NCI-H1048 (cell line): Measurements from ENCODE around the gene DYNLL2.
"Not testable (repeated sequence)": the region's sequence is repeated elsewhere in the genome, so short reads cannot be mapped to it uniquely, and the experiment has no call there.

Source experiments
- DNase-seq: peaks from one replicate; lab custom pipeline; 2025; lab: John Stamatoyannopoulos, UW

The DYNLL2 gene

GRCh38 chr17:58082870-58083490, at the start of gene DYNLL2:
TSS of gene DYNLL2 (plus strand) at chr17:58083419. CDS start at chr17:58087091, 3,672 bp downstream.
- peak; percentile 53 for DNase-seq

GRCh38 chr17:58039975-58040374, 43.2 kb upstream of the DYNLL2 start:
- DNase-seq, result no peak

GRCh38 chr17:58040386-58040785, 42.8 kb upstream of the DYNLL2 start:
- DNase-seq, result no peak

GRCh38 chr17:58041161-58041560, 42.1 kb upstream of the DYNLL2 start:
- DNase-seq, result no peak

GRCh38 chr17:58043221-58044181, 39.7 kb upstream of the DYNLL2 start:
- no peak for DNase-seq

DNA sequence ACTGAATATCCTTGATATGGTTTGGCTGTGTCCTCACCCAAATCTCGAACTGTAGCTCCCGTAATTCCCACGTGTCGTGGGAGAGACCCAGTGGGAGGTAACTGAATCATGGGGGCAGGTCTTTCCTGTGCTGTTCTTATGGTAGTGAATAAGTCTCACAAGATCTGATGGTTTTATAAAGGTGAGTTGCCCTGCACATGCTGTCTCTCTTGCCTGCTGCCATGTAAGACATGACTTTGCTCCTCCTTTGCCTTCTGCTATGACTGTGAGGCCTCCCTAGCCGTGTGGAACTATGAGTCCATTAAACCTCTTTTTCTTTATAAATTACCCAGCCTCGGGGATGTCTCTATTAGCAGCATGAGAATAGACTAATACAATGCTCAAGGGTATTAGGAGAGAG, 39.0 kb upstream of the DYNLL2 start:
- DNase-seq, result not testable (repeated sequence)

DNA sequence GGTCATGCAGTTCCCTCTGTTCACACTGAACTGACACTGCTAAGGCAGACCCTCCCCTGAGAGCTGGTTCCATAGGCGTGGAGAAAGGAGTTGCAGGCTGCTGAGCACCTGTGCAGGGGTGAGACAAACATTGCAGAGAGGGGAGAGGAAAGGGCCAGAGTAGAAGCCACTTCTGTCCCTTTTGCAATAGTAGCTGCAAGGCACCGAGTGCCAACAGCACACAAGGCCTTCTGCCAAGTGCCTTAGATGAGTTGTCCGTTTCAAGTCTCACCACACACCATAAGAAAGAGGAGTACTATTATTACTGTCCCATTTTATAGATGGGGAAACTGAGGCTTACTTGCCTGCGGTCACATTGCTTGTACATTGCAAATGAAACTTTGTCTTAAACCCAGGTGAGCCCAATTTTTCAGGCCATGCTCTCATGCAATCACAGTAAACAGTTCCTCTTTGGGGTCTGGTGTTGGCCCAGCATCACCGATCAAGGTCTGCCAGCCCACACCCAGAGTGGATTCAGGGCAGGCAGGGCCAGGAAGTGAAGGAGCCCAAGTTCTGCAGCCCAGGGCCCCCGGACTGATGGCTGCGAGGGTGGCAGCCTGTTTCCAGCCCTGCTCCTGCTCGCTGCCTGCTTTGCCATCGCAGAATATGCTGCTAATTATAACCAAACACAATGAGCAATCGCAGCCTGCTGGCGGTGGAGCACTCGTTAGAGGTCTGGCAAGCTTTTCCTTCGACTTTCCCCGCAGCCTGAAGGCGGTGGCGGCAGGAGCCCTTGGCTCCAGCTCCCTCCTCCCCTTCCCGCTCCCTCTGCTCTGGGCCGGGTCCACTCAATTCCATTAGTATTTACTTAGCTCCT, 36.8 kb upstream of the DYNLL2 start:
- DNase-seq, result no peak

DNA sequence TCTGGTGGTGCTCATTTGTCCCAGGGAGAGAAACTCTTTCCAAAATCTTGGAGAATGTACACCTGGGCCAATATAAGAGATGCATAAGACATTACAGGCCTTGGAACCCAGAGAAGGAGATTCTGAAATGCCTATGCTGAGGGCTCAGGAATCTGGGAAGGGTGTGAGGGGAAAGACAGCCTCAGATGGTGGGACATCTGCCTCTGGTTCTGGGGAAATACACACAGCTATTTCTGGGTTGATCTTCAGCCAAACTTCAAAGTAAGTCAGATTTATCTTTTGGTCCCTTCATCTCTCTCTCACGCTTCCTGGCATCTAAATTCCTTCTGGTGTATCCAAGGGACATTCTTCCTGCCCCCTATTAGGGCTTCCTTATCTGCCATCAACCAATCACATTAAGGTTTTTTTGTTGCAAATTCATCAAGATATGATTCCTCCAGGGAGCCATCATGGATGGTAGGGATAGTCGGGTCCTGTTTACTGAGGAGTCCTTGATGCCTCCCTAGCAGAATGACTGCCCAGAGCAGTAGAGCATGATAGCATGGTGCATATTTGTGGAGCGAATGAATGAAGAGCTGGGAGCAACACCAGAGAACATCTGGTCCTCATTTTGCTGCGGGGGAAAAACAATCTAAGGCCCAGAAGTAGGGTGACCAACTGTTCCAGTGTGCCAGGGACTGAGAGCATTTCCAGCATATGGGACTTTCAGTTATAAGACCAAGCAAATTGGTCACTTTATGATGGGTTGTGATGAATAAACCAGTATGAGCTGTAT, 35.7 kb upstream of the DYNLL2 start:
- no peak for DNase-seq

- DNase-seq, result no peak
Measured at GRCh38 chr17:58049533-58049932, 33.7 kb upstream of the DYNLL2 start.

DNA sequence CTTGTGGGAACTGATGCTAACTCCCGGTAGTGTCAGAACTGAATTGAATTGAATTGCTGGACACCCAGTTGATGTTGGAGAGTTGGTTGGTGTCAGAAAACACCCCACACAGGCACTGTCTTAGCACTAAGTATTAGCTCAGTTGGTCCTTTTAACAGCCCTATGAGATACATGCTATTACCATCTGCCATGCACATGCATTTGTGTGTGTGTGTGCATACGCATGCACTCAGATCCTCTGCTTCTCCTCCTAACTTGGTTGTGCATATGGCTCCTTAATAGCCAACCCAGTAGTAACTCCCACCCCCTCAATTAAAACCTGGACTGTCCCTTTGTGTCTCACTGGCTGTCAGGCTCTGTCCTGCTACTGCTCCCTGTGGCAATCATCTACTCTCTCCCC, 32.3 kb upstream of the DYNLL2 start:
- no peak for DNase-seq

DNA sequence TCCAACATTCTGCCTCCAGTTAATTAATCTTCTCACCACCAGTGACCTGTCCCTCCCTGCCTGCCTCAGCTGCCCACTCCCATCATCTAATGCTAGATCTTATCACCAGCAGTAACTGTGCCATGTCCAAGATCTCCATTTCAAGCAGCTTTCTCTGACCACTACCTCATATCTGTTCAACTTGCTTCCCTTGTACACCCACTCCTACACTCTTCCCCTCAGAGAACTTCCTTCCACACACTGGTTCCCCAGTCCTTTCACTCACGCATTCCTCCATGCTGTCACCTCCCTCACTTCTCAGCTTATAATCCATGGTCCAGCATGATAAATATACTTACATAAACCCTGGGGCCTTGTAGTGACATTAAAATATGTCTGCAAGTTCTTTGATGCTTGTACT, 31.8 kb upstream of the DYNLL2 start:
- DNase-seq, result no peak

- no peak for DNase-seq
Measured at GRCh38 chr17:58052407-58052806, 30.8 kb upstream of the DYNLL2 start.

DNA sequence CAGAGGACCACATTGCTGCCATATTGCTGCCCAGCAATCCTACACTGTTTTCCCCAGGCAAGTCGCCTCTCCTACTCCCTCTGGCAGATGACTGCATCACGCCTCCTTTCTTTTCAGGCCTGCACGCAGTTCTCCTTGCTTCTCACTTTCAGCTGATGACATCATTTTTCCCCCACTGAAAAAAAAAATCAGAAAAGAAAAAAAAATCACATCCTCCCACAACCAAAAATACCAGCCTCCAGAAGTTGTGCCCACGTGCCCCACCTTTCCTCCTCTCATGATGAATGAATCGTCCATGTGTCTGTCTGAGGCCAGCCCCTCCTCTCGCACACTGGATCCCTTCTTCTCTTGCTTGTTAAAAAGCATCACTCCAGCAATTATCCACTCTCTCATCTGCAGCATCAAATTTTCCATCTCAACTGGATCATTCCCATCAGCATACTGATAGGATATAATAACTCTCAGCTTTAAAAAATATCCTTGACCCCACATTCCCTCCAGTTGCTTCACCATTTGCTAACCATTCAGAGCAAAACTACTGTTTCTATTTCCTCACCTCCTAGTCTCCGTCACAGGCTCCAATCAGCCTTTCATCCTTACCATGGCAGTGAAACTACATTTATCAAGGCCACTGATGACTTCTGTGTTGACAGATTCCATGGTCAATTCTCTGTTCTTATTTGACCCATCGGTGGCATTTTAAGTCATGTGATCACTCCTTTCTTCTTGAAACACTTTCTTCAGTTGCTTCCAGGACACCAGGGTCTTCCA, 30.1 kb upstream of the DYNLL2 start:
- no peak for DNase-seq

DNA sequence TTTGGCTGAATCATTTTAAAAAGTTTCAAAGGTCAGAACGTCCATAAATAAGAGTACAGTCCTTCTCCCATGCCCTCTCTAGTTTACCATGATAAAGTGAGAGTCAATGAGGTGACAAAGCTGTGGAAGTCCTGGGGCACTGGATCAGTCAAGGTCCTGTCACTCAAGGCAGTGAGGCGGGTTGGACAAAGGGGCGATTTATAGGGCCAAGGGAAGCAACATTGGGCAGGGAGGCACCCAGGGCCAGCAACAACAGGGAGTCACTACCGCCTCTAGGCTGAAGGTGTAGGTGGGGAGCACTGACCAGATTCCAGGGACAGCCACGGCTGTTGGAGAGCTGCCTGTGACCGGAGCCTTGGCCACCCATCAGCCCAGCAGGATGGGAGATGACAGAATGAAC, 28.6 kb upstream of the DYNLL2 start:
- no peak for DNase-seq

GRCh38 chr17:58056476-58056875, 26.7 kb upstream of the DYNLL2 start:
- DNase-seq, result no peak

- no peak for DNase-seq
Measured at GRCh38 chr17:58059141-58059540, 24.1 kb upstream of the DYNLL2 start.

DNA sequence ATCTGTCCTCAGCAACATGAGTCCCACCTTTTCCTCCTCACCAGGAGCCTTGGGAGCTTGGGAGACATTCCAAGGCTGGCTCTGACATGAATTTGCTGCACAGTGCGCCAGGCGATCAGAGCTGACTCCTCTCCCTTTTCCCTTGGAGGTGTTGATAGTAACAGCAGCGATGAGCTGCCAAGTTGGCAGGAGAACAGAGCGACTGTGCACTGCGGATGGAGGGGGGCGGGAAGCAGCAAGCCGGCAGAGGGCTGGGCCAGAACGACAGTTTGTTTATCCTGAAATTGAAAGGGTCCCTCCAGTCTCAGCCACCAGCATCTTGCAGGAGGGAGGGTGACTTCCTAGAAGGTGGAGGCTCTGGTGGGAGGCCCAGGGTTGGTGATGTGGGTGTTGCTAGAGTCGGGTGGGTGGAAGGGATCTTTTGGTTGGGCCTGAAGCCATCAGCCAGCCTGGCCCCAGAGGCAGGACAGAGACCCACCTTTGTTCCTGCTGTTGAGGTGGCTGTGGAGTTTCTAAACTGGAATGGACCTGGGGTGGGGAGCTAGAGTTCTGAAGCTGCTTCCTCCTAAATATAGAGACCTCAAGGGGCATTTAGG, 22.5 kb upstream of the DYNLL2 start:
- no peak for DNase-seq

DNA sequence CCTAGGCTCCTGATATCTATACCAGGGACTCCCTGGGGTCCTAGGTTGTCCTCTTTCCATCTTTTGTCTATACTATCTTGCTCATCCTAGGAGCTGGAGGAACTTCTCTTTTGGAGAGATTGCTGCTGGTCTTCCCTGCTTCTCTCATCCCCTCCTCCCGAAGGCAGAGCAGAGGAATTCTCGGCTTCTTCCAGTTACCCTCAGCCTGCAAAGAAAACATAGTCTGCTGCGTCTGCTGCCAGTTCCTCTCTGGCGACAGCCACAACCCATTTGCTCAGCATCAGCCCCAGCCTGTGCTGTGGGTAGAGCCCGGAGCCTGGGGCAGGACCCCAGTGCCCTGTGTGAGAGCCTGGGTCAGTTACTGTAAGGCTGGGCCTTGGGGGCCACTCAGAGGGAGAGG, 21.5 kb upstream of the DYNLL2 start:
- no peak for DNase-seq

GRCh38 chr17:58065238-58065637, 18.0 kb upstream of the DYNLL2 start:
- no peak for DNase-seq

GRCh38 chr17:58066401-58066800, 16.8 kb upstream of the DYNLL2 start:
- no peak for DNase-seq
